ENCODE measurements around the gene SURF1.

SURF1 gene

GRCh38 chr9:133361507-133362092 lies 5.3 kb upstream of the SURF1 start:
- DNase-seq (ENCODE audit: low spot score): no peak

- no peak for DNase-seq (ENCODE audit: low spot score)
These were observed 4.4 kb upstream of the SURF1 start for GRCh38 chr9:133360400-133361393.

GRCh38 chr9:133359399-133360175 lies 3.3 kb upstream of the SURF1 start:
- DNase-seq (ENCODE audit: low spot score): no peak

GRCh38 chr9:133357656-133358055 lies 1.4 kb upstream of the SURF1 start:
- no peak for DNase-seq (ENCODE audit: low spot score)

- no peak for DNase-seq (ENCODE audit: low spot score)
These were observed 368 bp downstream of the SURF1 start for GRCh38 chr9:133355881-133356357.

GRCh38 chr9:133354766-133355165 lies 1.5 kb downstream of the SURF1 start:
- no peak for DNase-seq (ENCODE audit: low spot score)

DNA sequence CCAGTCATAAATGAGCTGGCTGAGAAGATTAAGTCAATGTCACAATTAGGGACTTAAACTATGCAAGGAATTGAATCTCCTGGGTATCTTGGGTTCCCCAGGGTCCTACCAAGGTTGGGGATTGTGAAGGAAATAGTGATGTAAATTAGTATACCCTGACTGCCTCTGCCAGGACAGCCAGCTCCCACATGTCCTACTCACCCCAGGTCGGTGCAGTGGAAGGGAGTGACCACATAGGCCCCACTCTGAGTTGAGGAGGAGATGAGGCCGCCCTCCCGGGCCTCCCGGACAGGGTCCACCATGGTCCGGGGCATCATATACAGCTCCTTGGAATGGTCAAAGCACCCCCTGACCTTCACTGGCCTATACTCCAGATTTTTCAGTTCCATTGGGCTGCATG lies 2.7 kb downstream of the SURF1 start:
- DNase-seq (ENCODE audit: low spot score): no peak

- no peak for DNase-seq (ENCODE audit: low spot score)
These were observed 3.5 kb downstream of the SURF1 start for GRCh38 chr9:133352635-133353340.

GRCh38 chr9:133351908-133352634 lies 4.2 kb downstream of the SURF1 start:
- no peak for DNase-seq (ENCODE audit: low spot score)

DNA sequence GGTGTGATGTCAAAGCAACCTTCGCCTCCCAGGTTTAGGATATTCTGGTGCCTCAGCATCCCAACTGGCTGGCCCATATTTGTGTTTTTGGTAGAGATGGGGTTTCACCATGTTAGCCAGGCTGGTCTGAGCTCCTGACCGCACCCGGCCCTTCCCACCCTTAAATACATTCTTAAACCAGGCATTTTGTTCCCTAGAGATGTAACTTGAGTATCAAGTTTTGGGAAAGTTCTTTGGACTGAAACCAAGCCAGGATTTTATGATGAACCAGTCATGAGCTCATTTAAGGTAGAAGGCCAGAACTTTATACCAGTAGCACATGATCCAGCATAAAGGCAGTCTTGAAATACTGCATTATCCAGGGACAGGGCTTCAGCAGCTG lies 4.8 kb downstream of the SURF1 start:
- DNase-seq (ENCODE audit: low spot score): no peak

- DNase-seq (ENCODE audit: low spot score): no peak
These were observed 6.2 kb downstream of the SURF1 start for GRCh38 chr9:133349965-133350616.

- no peak for DNase-seq (ENCODE audit: low spot score)
These were observed 7.3 kb downstream of the SURF1 start for GRCh38 chr9:133348718-133349573.

GRCh38 chr9:133347985-133348717 lies 8.1 kb downstream of the SURF1 start, which contains the start of the genes MED22 and RPL7A:
Gene MED22, minus strand, starts transcription at chr9:133348131. Its CDS starts 1,469 bp downstream, at chr9:133346662.
Gene RPL7A, plus strand, starts transcription at chr9:133348218. Its CDS starts 26 bp downstream, at chr9:133348244.
- peak; percentile 94 for DNase-seq (ENCODE audit: low spot score)

DNA sequence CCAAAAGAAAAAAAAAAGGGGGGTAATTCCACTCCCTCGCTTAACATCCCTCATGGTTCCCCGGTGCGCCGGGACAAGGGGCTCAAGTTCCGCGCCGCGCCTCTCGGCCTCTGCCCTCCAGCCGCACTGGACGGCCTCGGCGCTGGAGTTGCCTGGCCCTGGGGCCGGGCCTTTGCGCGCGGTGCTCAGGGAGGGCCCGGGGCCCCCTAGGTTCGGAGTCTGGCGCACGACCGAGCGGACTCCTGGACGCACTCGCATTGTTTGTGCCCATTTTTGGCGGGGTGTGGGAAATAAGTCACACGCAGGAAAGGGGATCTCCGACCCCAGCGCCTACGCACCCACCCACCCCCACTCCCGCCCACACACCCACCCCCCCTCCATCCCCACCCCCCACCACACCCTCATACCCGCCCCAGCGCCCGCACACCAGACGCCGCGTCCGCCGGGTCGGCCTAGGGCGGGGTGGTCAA lies 8.7 kb downstream of the SURF1 start:
- DNase-seq (ENCODE audit: low spot score): no peak

GRCh38 chr9:133346021-133346785 lies 10.1 kb downstream of the SURF1 start:
- DNase-seq (ENCODE audit: low spot score): no peak

- DNase-seq (ENCODE audit: low spot score): no peak
These were observed 10.7 kb downstream of the SURF1 start for GRCh38 chr9:133345596-133345995.

DNA sequence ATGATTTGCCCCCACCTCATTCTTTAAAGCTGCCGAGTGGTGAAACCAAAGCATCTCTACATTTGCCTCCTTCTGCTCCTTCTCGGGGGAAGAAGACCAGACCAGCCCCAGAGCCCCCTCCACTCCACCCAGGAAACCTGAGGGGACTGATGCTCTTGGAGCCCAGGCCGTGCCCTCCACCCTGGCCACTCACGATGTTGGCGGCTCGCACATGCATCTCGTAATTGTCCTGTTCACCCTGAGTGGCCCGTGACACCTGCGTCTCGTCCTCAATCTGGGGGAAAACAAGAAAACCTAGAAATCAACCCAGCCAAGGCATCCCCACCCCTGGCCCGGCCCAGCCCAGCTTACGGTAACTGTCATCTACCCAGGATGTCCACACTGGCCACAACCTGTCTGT lies 11.3 kb downstream of the SURF1 start:
- DNase-seq (ENCODE audit: low spot score): no peak

DNA sequence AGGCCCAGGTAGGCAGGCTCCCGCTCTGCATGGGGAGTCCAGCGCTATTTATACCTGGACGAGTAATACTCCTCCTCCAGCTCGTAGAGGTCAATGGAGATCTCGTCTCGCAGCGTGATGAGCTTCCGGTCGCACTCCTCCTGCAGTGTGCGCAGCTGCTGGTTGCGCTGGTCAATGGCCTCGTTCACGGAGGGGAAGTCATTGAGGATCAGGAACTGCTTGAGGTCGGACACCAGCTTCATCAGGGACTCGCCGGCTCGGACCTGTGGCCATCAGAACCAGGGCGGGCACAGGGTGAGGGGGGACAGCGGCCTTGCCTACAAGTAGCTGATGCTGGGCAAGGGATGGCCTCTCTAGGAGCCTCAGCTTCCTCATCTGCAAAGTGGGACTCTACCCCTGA lies 12.2 kb downstream of the SURF1 start:
- no peak for DNase-seq (ENCODE audit: low spot score)

Measured in putamen (tissue), 1 donor.